Measurements from ENCODE around the gene LGALS12.

- TF ChIP-seq CEBPB (IDR thresholded peaks at IDR 0.05): no peak
- TF ChIP-seq RAD21 (IDR thresholded peaks at IDR 0.05; ENCODE audit: low read depth): no peak
- TF ChIP-seq CREB1 (IDR thresholded peaks at IDR 0.05; ENCODE audit: low read depth): no peak
- no peak for TF ChIP-seq EP300 (IDR thresholded peaks at IDR 0.05; ENCODE audit: borderline replicate concordance)
- no peak for TF ChIP-seq USF1 (IDR thresholded peaks at IDR 0.05)
- TF ChIP-seq NFIC (IDR thresholded peaks at IDR 0.05): no peak
- TF ChIP-seq YY1 (IDR thresholded peaks at IDR 0.05; ENCODE audit: low read depth): no peak
- no peak for TF ChIP-seq REST (IDR thresholded peaks at IDR 0.05; ENCODE audit: low read depth)
- TF ChIP-seq MAX (IDR thresholded peaks at IDR 0.05): no peak
- TF ChIP-seq TAF1 (IDR thresholded peaks at IDR 0.05; ENCODE audit: low read depth): no peak
- TF ChIP-seq TEAD4 (IDR thresholded peaks at IDR 0.05): no peak
- TF ChIP-seq ZBTB7A (IDR thresholded peaks at IDR 0.05; ENCODE audit: low read depth): no peak
- no peak for TF ChIP-seq FOXM1 (IDR thresholded peaks at IDR 0.05; ENCODE audit: borderline replicate concordance, low read depth)
These were observed 2.9 kb downstream of the LGALS12 start for GRCh38 chr11:63508745-63509144.

Data from Ishikawa (cell line).